ENCODE measurements around the gene HPS1. TPM values are rescaled to one million over a fixed set of nuclear protein-coding genes. Genes with fewer than 3 reads are reported as not detected.

The HPS1 gene
- total RNA-seq, 4 donors from 2014 or later = 51.4 to 74.4 (median 60.8) TPM

- Histone ChIP-seq H3K36me3 (peaks cover 0 to 30% of the 10 kb centered on the region in 2 donors), H3K27me3 (no peaks in the 10 kb centered on the region), H3K4me1 (peaks cover 0 to 49% (median 9%) of the 10 kb centered on the region in 3 donors), H3K9me3 (no peaks in the 10 kb centered on the region), H3K27ac (no peak overlapping the region), H3K4me3 (no peak overlapping the region)
- WGBS, 2 donors (ENCODE audit: low coverage in 1 of 2) = 50 to 77% methylated on average over 3 to 5 of the region's 23 CpGs
- no peak for ATAC-seq
- TF ChIP-seq CTCF (IDR thresholded peaks at IDR 0.05) (no peak), POLR2A (IDR thresholded peaks at IDR 0.05) (no peak)
Observed at GRCh38 chr10:98407017-98407743, 39.6 kb downstream of the HPS1 start.

- peaks cover 0 to 25% of the 10 kb centered on the region in 2 donors for H3K36me3 ChIP-seq
- H3K4me1 ChIP-seq = peaks cover 0 to 31% (median 9%) of the 10 kb centered on the region in 3 donors
- H3K27me3 ChIP-seq = no peaks in the 10 kb centered on the region
- 32 to 71% methylated on average over 4 to 5 of the region's 12 CpGs for WGBS, 2 donors (ENCODE audit: low coverage in 1 of 2)
- H3K9me3 ChIP-seq = no peaks in the 10 kb centered on the region
- peak overlapping the region in 3 of 4 donors; percentile 37 to 68 (median 54) for H3K27ac ChIP-seq
- TF ChIP-seq CTCF (IDR thresholded peaks at IDR 0.05) = no peak
- no peak for TF ChIP-seq EP300 (IDR thresholded peaks at IDR 0.05)
- TF ChIP-seq POLR2A (IDR thresholded peaks at IDR 0.05) = no peak
- no peak overlapping the region for H3K4me3 ChIP-seq
- peak; percentile 77 for ATAC-seq
Observed at GRCh38 chr10:98405422-98405821, 41.3 kb downstream of the HPS1 start.

GRCh38 chr10:98404571-98405359 lies 42.0 kb downstream of the HPS1 start:
- peak; percentile 2 for ATAC-seq
- Histone ChIP-seq H3K4me1 (peaks cover 0 to 29% (median 9%) of the 10 kb centered on the region in 3 donors), H3K4me3 (no peak overlapping the region), H3K36me3 (peaks cover 0 to 27% of the 10 kb centered on the region in 2 donors), H3K27me3 (no peaks in the 10 kb centered on the region), H3K9me3 (no peaks in the 10 kb centered on the region), H3K27ac (peak overlapping the region in 3 of 4 donors; percentile 37 to 68 (median 54))
- WGBS, 2 donors (ENCODE audit: low coverage in 1 of 2) = 35 to 40% methylated on average over 1 to 3 of the region's 8 CpGs
- no peak for TF ChIP-seq POLR2A (IDR thresholded peaks at IDR 0.05)

GRCh38 chr10:98403812-98404504 lies 42.8 kb downstream of the HPS1 start:
- ATAC-seq = no peak
- WGBS, 2 donors (ENCODE audit: low coverage in 1 of 2) = 50 to 69% methylated on average over 6 to 7 of the region's 7 CpGs
- TF ChIP-seq EP300 (IDR thresholded peaks at IDR 0.05) = no peak
- TF ChIP-seq POLR2A (IDR thresholded peaks at IDR 0.05) = no peak
- TF ChIP-seq CTCF (IDR thresholded peaks at IDR 0.05) = no peak
- no peak for TF ChIP-seq POLR2AphosphoS5 (IDR thresholded peaks at IDR 0.05)

More at GRCh38 chr10:98403812-98404504, 42.8 kb downstream of the HPS1 start:
- H3K27ac ChIP-seq = peak overlapping the region in 3 of 4 donors; percentile 20 to 68 (median 29)
- no peak overlapping the region for H3K4me3 ChIP-seq
- no peaks in the 10 kb centered on the region for H3K27me3 ChIP-seq
- H3K4me1 ChIP-seq = peaks cover 0 to 29% (median 9%) of the 10 kb centered on the region in 3 donors
- no peaks in the 10 kb centered on the region for H3K9me3 ChIP-seq
- H3K36me3 ChIP-seq = peaks cover 0 to 35% of the 10 kb centered on the region in 2 donors
